Mononuclear cell (primary cell): ENCODE measurements around the gene TAOK3. TPM values are rescaled to one million over a fixed set of nuclear protein-coding genes. Genes with fewer than 3 reads are reported as not detected.
"Not testable (repeated sequence)": the region's sequence is repeated elsewhere in the genome, so short reads cannot be mapped to it uniquely, and the experiment has no call there.

Experiments used
- H3K27me3 ChIP-seq: 2 replicates; pipeline ENCODE4 v1.6.0; 2011; ENCODE audit warnings: low read length, control low read depth; ENCODE audit not compliant: insufficient read depth
- H3K4me1 ChIP-seq: 2 replicates; pipeline ENCODE4 v1.5.1; 2011; ENCODE audit warnings: mild to moderate bottlenecking, low read length, control low read depth; ENCODE audit not compliant: insufficient read depth
- H3K4me3 ChIP-seq: 2 replicates; pipeline ENCODE4 v1.5.1; 2011; ENCODE audit warnings: mild to moderate bottlenecking, low read length, moderate library complexity
- H3K9me3 ChIP-seq: 2 replicates; pipeline ENCODE4 v1.5.1; 2011; ENCODE audit warnings: low read depth, mild to moderate bottlenecking, control low read depth, low read length
- total RNA-seq: library from RNA; depleted of rRNA; stranded (reverse); fragments of >200 nt; gene quantifications from one replicate; pipeline ENCODE4 v1.2.3, GENCODE V29; 2012

Gene TAOK3
- total RNA-seq, 1 donor: 58.6 TPM

GRCh38 chr12:118308006-118308405 is 64.7 kb downstream of the TAOK3 start:
- peaks cover 31% of the 10 kb centered on the region for H3K4me1 ChIP-seq
- not testable (repeated sequence) for H3K9me3 ChIP-seq, H3K4me3 ChIP-seq, H3K27me3 ChIP-seq

DNA sequence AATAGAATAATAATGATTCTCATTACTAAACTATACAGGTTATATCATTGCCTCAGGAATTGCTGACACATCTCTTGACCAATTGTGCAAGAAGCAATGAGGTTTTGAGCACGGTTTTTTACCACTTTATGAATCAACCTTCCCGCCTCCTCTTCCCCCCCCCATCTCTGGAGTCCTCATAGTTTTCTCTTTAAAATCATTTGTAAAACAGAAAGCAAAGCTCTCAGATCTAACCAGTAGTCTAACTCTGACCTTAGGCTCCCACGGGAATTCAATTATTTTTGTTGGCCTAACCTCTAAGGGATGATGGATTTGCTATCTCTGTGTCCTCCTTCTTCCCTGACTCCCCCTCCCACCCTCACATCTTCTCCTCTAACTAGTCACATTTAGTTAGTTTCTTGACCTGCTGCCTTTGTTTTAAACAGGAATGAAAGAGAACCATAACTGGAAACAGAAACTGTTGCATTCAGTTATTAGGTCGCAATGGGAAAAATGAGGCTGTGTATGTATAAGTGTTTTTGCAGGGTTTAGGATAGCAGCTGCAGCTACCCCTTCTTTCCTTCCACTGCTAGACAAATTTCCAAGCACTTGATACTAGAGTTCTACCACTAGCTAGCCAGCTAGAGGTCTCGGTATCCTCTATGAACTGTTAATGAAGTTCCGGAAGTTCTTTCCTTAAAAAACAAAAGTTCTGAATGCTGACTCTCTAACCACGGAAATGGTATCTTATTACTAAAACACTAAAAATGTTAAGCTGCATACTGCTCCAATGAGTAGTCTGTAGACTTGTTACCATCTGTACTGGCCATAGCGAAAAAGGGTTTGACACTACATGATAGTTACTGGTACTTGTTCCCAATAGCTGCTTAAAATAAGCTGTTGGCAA is 65.4 kb downstream of the TAOK3 start:
- Histone ChIP-seq H3K27me3 (no peaks in the 10 kb centered on the region), H3K4me1 (peaks cover 31% of the 10 kb centered on the region), H3K9me3 (no peaks in the 10 kb centered on the region), H3K4me3 (no peak overlapping the region)

GRCh38 chr12:118304093-118304492 is 68.6 kb downstream of the TAOK3 start:
- Histone ChIP-seq H3K9me3 (no peaks in the 10 kb centered on the region), H3K4me1 (peaks cover 27% of the 10 kb centered on the region), H3K4me3 (no peak overlapping the region), H3K27me3 (no peaks in the 10 kb centered on the region)

DNA sequence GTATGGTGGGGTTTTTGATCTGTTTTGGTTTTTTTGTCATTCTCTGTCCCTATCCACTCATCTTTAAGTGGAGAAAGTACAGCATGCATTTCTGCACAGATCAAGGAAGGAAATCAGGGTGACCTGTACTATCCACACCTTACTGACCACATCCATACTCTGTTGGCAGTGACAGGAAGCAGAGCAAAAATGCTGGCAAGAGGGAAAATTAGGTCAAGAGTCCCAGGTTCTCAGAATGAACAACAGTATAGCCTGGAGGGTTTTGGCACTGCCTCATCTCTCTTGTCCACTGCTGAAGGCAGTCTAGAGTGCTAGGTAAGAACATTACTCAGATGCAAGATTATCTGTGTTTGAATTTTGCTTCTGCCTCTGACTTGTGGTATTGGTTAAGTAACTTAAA is 70.7 kb downstream of the TAOK3 start:
- Histone ChIP-seq H3K4me3 (no peak overlapping the region), H3K9me3 (no peaks in the 10 kb centered on the region), H3K4me1 (peaks cover 7% of the 10 kb centered on the region), H3K27me3 (no peaks in the 10 kb centered on the region)

- H3K27me3 ChIP-seq: no peaks in the 10 kb centered on the region
- H3K4me1 ChIP-seq: peaks cover 5% of the 10 kb centered on the region
- no peaks in the 10 kb centered on the region for H3K9me3 ChIP-seq
- H3K4me3 ChIP-seq: no peak overlapping the region
These were observed 72.8 kb downstream of the TAOK3 start for GRCh38 chr12:118299791-118300460.

GRCh38 chr12:118297284-118297683 is 75.4 kb downstream of the TAOK3 start:
- H3K9me3 ChIP-seq: no peaks in the 10 kb centered on the region
- peaks cover 5% of the 10 kb centered on the region for H3K4me1 ChIP-seq
- no peak overlapping the region for H3K4me3 ChIP-seq
- no peaks in the 10 kb centered on the region for H3K27me3 ChIP-seq

DNA sequence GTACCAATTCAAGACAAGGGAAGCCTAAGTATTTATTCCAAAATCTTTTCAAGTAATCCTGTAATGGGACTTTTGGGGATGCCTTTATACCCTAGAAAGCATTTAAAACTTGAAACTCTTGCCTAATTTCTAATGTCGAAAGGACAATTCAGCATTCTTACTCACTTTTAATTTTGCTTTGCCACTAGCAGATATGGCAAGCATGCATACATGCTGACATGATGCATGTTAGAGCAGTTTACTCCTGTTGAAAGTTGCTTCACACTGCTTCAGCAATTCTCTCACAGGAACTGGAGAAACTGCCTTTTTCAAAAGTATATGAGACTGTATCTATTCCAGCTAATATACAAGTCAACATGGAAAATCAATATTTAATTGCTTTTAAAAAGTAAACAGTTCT is 79.9 kb downstream of the TAOK3 start:
- Histone ChIP-seq H3K9me3 (no peaks in the 10 kb centered on the region), H3K4me1 (no peaks in the 10 kb centered on the region), H3K4me3 (no peak overlapping the region), H3K27me3 (no peaks in the 10 kb centered on the region)

GRCh38 chr12:118290130-118290529 is 82.6 kb downstream of the TAOK3 start:
- Histone ChIP-seq H3K27me3 (no peaks in the 10 kb centered on the region), H3K9me3 (no peaks in the 10 kb centered on the region), H3K4me1 (no peaks in the 10 kb centered on the region), H3K4me3 (no peak overlapping the region)

DNA sequence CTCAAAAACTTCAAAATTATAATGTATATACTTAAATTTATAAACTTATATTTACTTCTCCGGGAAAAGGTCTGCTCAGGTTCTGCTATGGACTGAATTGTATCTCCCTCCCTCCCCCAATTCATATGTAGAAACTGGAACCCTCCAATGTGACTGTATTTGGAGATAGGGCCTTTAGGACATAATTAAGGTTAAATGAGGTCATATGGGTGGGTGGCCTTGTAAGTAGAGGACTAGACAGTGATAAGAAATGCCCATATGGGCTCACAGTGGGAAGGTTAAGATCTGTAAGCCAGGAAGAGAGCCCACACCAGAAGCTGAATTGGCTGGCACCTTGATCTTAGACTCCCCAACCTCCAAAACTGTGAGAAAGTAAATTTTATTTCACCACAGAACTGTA is 84.5 kb downstream of the TAOK3 start:
- H3K27me3 ChIP-seq: no peaks in the 10 kb centered on the region
- no peaks in the 10 kb centered on the region for H3K9me3 ChIP-seq
- H3K4me1 ChIP-seq: no peaks in the 10 kb centered on the region
- no peak overlapping the region for H3K4me3 ChIP-seq

- no peak overlapping the region for H3K4me3 ChIP-seq
- no peaks in the 10 kb centered on the region for H3K27me3 ChIP-seq
- H3K9me3 ChIP-seq: no peaks in the 10 kb centered on the region
- no peaks in the 10 kb centered on the region for H3K4me1 ChIP-seq
These were observed 85.0 kb downstream of the TAOK3 start for GRCh38 chr12:118287728-118288127.

DNA sequence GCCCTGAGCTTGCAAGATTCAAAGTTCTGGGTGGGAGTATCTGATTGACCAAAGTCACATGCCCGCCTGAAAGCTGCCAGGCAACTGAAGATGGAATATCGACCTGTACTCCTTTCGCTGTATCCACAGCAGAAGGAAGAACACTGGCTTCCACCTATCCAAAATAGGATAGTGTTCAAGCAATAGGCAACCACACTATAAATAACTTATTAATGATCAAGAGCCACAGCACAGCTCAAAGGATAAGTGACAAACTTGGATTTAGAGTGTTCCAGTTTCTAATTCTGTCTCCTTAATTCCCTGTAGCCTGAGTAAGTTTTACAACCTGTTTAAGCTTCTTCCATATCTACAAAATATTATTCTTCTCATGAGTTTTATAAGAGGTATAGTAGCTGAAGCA is 89.9 kb downstream of the TAOK3 start:
- Histone ChIP-seq H3K4me1 (no peaks in the 10 kb centered on the region), H3K4me3 (no peak overlapping the region), H3K27me3 (no peaks in the 10 kb centered on the region), H3K9me3 (no peaks in the 10 kb centered on the region)

GRCh38 chr12:118278288-118278687 is 94.4 kb downstream of the TAOK3 start:
- H3K9me3 ChIP-seq, H3K27me3 ChIP-seq, H3K4me3 ChIP-seq, H3K4me1 ChIP-seq: not testable (repeated sequence)

DNA sequence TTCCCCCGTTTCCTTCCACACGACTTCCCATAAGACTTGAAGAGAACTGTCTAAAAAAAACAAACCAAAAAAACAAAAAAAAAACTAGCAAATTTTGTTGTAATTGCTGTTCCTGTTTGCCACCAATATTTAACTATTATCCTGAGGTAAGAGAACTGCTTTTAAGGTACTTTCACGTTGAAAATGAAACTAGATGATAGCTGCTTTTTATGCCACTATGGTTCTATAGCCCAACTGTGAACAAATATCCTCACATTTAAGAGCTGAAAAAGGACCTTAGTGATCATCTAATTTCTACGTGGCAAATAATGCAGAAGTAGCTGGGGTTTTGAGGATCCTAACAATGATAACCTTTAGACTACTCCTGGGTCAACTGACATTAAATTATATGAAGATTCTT is 98.6 kb downstream of the TAOK3 start:
- H3K27me3 ChIP-seq: no peaks in the 10 kb centered on the region
- H3K4me1 ChIP-seq: peaks cover 5% of the 10 kb centered on the region
- no peaks in the 10 kb centered on the region for H3K9me3 ChIP-seq
- no peak overlapping the region for H3K4me3 ChIP-seq

GRCh38 chr12:118271770-118272417 is 100.8 kb downstream of the TAOK3 start:
- Histone ChIP-seq H3K4me3 (no peak overlapping the region), H3K27me3 (no peaks in the 10 kb centered on the region), H3K9me3 (no peaks in the 10 kb centered on the region), H3K4me1 (peaks cover 5% of the 10 kb centered on the region)

DNA sequence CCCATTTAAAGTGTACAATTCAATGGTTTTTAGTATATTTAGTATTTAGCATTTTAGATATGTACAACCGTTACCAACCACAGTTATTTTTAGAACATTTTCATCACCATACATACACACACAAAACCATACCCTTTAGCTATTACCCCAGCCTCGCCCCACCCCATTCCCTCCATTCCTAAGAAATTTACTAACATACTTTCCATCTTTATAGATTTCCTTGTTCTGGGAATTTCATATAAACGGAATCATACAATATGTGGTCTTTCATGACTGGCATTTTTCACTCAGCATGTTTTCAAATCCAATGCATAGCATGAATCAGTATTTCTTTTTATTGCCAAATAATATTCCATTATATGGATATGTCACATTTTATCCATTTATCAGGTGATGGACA is 101.5 kb downstream of the TAOK3 start:
- Histone ChIP-seq H3K4me1 (peaks cover 5% of the 10 kb centered on the region), H3K9me3 (no peaks in the 10 kb centered on the region), H3K27me3 (no peaks in the 10 kb centered on the region), H3K4me3 (no peak overlapping the region)
